ENCODE results near the gene MUC4.
A peak's percentile ranks its signal among the peaks of the same experiment; 100 is the strongest.
"Not testable (repeated sequence)": the region's sequence is repeated elsewhere in the genome, so short reads cannot be mapped to it uniquely, and the experiment has no call there.

MUC4 gene

GRCh38 chr3:195810455-195810845 lies 1.3 kb downstream of the MUC4 start:
- no peak for DNase-seq

GRCh38 chr3:195809796-195810454 lies 1.8 kb downstream of the MUC4 start:
- DNase-seq: no peak

GRCh38 chr3:195809291-195809785 lies 2.4 kb downstream of the MUC4 start:
- no peak for DNase-seq

- DNase-seq: no peak
These were observed 2.9 kb downstream of the MUC4 start for GRCh38 chr3:195808741-195809290.

- DNase-seq: no peak
These were observed 4.0 kb downstream of the MUC4 start for GRCh38 chr3:195807681-195808121.

- DNase-seq: no peak
These were observed 4.9 kb downstream of the MUC4 start for GRCh38 chr3:195806916-195807231.

GRCh38 chr3:195806211-195806915 lies 5.4 kb downstream of the MUC4 start:
- no peak for DNase-seq

GRCh38 chr3:195805588-195805987 lies 6.1 kb downstream of the MUC4 start:
- DNase-seq: not testable (repeated sequence)

- DNase-seq: no peak
These were observed 6.5 kb downstream of the MUC4 start for GRCh38 chr3:195805181-195805580.

GRCh38 chr3:195803289-195803908 lies 8.3 kb downstream of the MUC4 start:
- no peak for DNase-seq

- DNase-seq: no peak
These were observed 8.9 kb downstream of the MUC4 start for GRCh38 chr3:195802795-195803194.

GRCh38 chr3:195802261-195802701 lies 9.4 kb downstream of the MUC4 start:
- peak; percentile 23 for DNase-seq

GRCh38 chr3:195801251-195802183 lies 10.2 kb downstream of the MUC4 start:
- DNase-seq: no peak

GRCh38 chr3:195800240-195800639 lies 11.5 kb downstream of the MUC4 start:
- DNase-seq: no peak

- no peak for DNase-seq
These were observed 14.9 kb downstream of the MUC4 start for GRCh38 chr3:195796795-195797194.

- no peak for DNase-seq
These were observed 17.0 kb downstream of the MUC4 start for GRCh38 chr3:195794708-195795107.

GRCh38 chr3:195792621-195793020 lies 19.1 kb downstream of the MUC4 start:
- DNase-seq: not testable (repeated sequence)

GRCh38 chr3:195790901-195791300 lies 20.8 kb downstream of the MUC4 start:
- no peak for DNase-seq

GRCh38 chr3:195788711-195789581 lies 22.8 kb downstream of the MUC4 start:
- DNase-seq: no peak

- not testable (repeated sequence) for DNase-seq
These were observed 25.8 kb downstream of the MUC4 start for GRCh38 chr3:195785781-195786405.

GRCh38 chr3:195784031-195784430 lies 27.7 kb downstream of the MUC4 start:
- not testable (repeated sequence) for DNase-seq

Measured in activated effector memory CD4-positive, alpha-beta T cell treated with Interleukin-2 at 50 U/mL for 16 hours (primary cell).